Mesodermal cell (in vitro differentiated cells): ENCODE measurements around the gene QRFP.

Experiments
- H3K27ac ChIP-seq: 2 replicates; pipeline ENCODE4 v1.7.0; 2013; ENCODE audit warnings: mild to moderate bottlenecking, low read depth, low read length, moderate library complexity; ENCODE audit not compliant: severe bottlenecking
- H3K36me3 ChIP-seq: 2 replicates; pipeline ENCODE4 v1.7.1; 2013; ENCODE audit warnings: mild to moderate bottlenecking, low read length, moderate library complexity; ENCODE audit not compliant: control insufficient read depth, insufficient read depth
- H3K4me1 ChIP-seq: one replicate; pipeline ENCODE4 v1.7.1; 2013; ENCODE audit warnings: mild to moderate bottlenecking, low read length; ENCODE audit not compliant: insufficient read depth, control insufficient read depth, poor library complexity, severe bottlenecking
- H3K4me3 ChIP-seq: 2 replicates; pipeline ENCODE4 v1.7.0; 2013; ENCODE audit warnings: low read length, control low read depth, mild to moderate bottlenecking; ENCODE audit not compliant: insufficient read depth, poor library complexity, severe bottlenecking; ENCODE audit errors: extremely low read depth
- H3K9me3 ChIP-seq: 2 replicates; pipeline ENCODE4 v1.7.1; 2013; ENCODE audit warnings: mild to moderate bottlenecking, low read length, moderate library complexity; ENCODE audit not compliant: control insufficient read depth
- whole genome bisulfite sequencing, 2 experiments: methylation state at CpG; one replicate each; pipeline ENCODE4 v1.1.5; 2013; ENCODE audit warnings: missing lambda C conversion rate in 2 of 2; ENCODE audit not compliant: insufficient coverage in 2 of 2; 5-methylcytosine and 5-hydroxymethylcytosine counted together

The QRFP gene

GRCh38 chr9:130884542-130885483 lies 11.8 kb downstream of the QRFP start:
- Histone ChIP-seq H3K9me3 (no peaks in the 10 kb centered on the region), H3K27ac (no peak overlapping the region), H3K4me3 (no peak overlapping the region), H3K4me1 (peaks cover 3% of the 10 kb centered on the region), H3K36me3 (peaks cover 92% of the 10 kb centered on the region)
- WGBS, 2 experiments = 96% methylated on average over 36 of the region's 47 CpGs

GRCh38 chr9:130884111-130884531 lies 12.5 kb downstream of the QRFP start:
- Histone ChIP-seq H3K9me3 (no peaks in the 10 kb centered on the region), H3K4me3 (no peak overlapping the region), H3K27ac (no peak overlapping the region), H3K36me3 (peaks cover 97% of the 10 kb centered on the region), H3K4me1 (peaks cover 3% of the 10 kb centered on the region)
- 95 to 96% methylated on average over 16 to 22 of the region's 25 CpGs for WGBS, 2 experiments

GRCh38 chr9:130883479-130883878 lies 13.1 kb downstream of the QRFP start:
- Histone ChIP-seq H3K27ac (no peak overlapping the region), H3K36me3 (peaks cover 97% of the 10 kb centered on the region), H3K4me1 (peaks cover 3% of the 10 kb centered on the region), H3K4me3 (no peak overlapping the region), H3K9me3 (no peaks in the 10 kb centered on the region)
- 81 to 100% methylated on average over 2 of the region's 5 CpGs for WGBS, 2 experiments

GRCh38 chr9:130882696-130883225 lies 13.9 kb downstream of the QRFP start:
- no peaks in the 10 kb centered on the region for H3K9me3 ChIP-seq
- H3K4me3 ChIP-seq = no peak overlapping the region
- WGBS, 2 experiments = 92 to 98% methylated on average over 10 to 15 of the region's 15 CpGs
- no peak overlapping the region for H3K27ac ChIP-seq
- peaks cover 3% of the 10 kb centered on the region for H3K4me1 ChIP-seq
- peaks cover 97% of the 10 kb centered on the region for H3K36me3 ChIP-seq

GRCh38 chr9:130881516-130881915 lies 15.1 kb downstream of the QRFP start:
- H3K4me3 ChIP-seq = no peak overlapping the region
- 100% methylated on average over 2 to 3 of the region's 6 CpGs for WGBS, 2 experiments
- H3K27ac ChIP-seq = no peak overlapping the region
- H3K4me1 ChIP-seq = peaks cover 3% of the 10 kb centered on the region
- H3K9me3 ChIP-seq = no peaks in the 10 kb centered on the region
- H3K36me3 ChIP-seq = peaks cover 96% of the 10 kb centered on the region

- WGBS, 2 experiments = 95 to 96% methylated on average over 13 to 16 of the region's 16 CpGs
- Histone ChIP-seq H3K4me1 (peaks cover under 1% of the 10 kb centered on the region), H3K27ac (no peak overlapping the region), H3K36me3 (peaks cover 96% of the 10 kb centered on the region), H3K9me3 (no peaks in the 10 kb centered on the region), H3K4me3 (no peak overlapping the region)
These were observed 15.9 kb downstream of the QRFP start for GRCh38 chr9:130880599-130881220.

GRCh38 chr9:130879863-130880411 lies 16.7 kb downstream of the QRFP start:
- H3K9me3 ChIP-seq = no peaks in the 10 kb centered on the region
- no peak overlapping the region for H3K4me3 ChIP-seq
- WGBS, 2 experiments = 95 to 98% methylated on average over 5 to 6 of the region's 9 CpGs
- H3K36me3 ChIP-seq = peaks cover 96% of the 10 kb centered on the region
- H3K4me1 ChIP-seq = no peaks in the 10 kb centered on the region
- no peak overlapping the region for H3K27ac ChIP-seq

- WGBS, 2 experiments = 95 to 100% methylated on average over 4 to 6 of the region's 6 CpGs
- Histone ChIP-seq H3K36me3 (peaks cover 96% of the 10 kb centered on the region), H3K27ac (no peak overlapping the region)
These were observed 18.3 kb downstream of the QRFP start for GRCh38 chr9:130878295-130878694.

GRCh38 chr9:130877300-130877699 lies 19.3 kb downstream of the QRFP start:
- Histone ChIP-seq H3K4me1 (no peaks in the 10 kb centered on the region), H3K4me3 (no peak overlapping the region), H3K9me3 (no peaks in the 10 kb centered on the region), H3K36me3 (peaks cover 96% of the 10 kb centered on the region), H3K27ac (no peak overlapping the region)
- WGBS, 2 experiments = 92% methylated on average over 2 of the region's 6 CpGs; no CpG with 5 or more reads in 1 of the 2 experiments

More at GRCh38 chr9:130878295-130878694, 18.3 kb downstream of the QRFP start:
- H3K4me1 ChIP-seq = no peaks in the 10 kb centered on the region
- H3K9me3 ChIP-seq = no peaks in the 10 kb centered on the region
- H3K4me3 ChIP-seq = no peak overlapping the region

- H3K27ac ChIP-seq = no peak overlapping the region
- H3K4me3 ChIP-seq = no peak overlapping the region
- WGBS, 2 experiments = 93 to 100% methylated on average over 4 of the region's 5 CpGs
- no peaks in the 10 kb centered on the region for H3K4me1 ChIP-seq
- peaks cover 98% of the 10 kb centered on the region for H3K36me3 ChIP-seq
- H3K9me3 ChIP-seq = no peaks in the 10 kb centered on the region
These were observed 21.8 kb downstream of the QRFP start for GRCh38 chr9:130874783-130875182.
